Lower leg skin (tissue), 4 donors: Measurements from ENCODE around the gene FBXO38. TPM values are rescaled to one million over a fixed set of nuclear protein-coding genes. Genes with fewer than 3 reads are reported as not detected.
A peak's percentile ranks its signal among the peaks of the same experiment; 100 is the strongest.

ENCODE experiments used
- DNase-seq, 2 donors: peaks; one replicate each; pipeline ENCODE4 v3.0.0-alpha.2; 2019; ENCODE audit warnings: low spot score in 2 of 2
- H3K4me3 ChIP-seq: fragments of 200-600 bp; sonication (generic); 2 replicates; pipeline ENCODE4 v1.5.1; 2017; ENCODE audit warnings: mild to moderate bottlenecking, low read depth; ENCODE audit not compliant: poor library complexity, severe bottlenecking
- CTCF ChIP-seq, 3 donors: fragments of 450-650 bp; IDR thresholded peaks; one replicate each; pipeline ENCODE4 v1.5.1; 2016; ENCODE audit warnings: antibody characterized with exemption in 3 of 3, mild to moderate bottlenecking in 3 of 3, moderate library complexity in 2 of 3
- POLR2A ChIP-seq, 2 donors: fragments of 450-650 bp; IDR thresholded peaks; one replicate each; pipeline ENCODE4 v1.6.1; 2016 to 2017; ENCODE audit warnings: antibody characterized with exemption in 2 of 2, mild to moderate bottlenecking in 1 of 2, moderate library complexity in 1 of 2
- WGBS, 2 donors: methylation state at CpG; one replicate each; pipeline ENCODE4 v1.1.5; 2018; 5-methylcytosine and 5-hydroxymethylcytosine counted together
- intact Hi-C: fragments of 100-400 bp; cut with DNase I; formaldehyde crosslinking; loops from one replicate; pipeline ENCODE4 v1.15.0; 2023; ENCODE audit warnings: low total_unique reads
- total RNA-seq, 4 donors: library from RNA; depleted of rRNA; stranded (reverse); fragments of >200 nt; gene quantifications; one replicate each; pipeline ENCODE4 v1.1.0, GENCODE V29; 2016

FBXO38 gene
- total RNA-seq, 4 donors from 2014 or later: 31.7 to 76.7 (median 42.1) TPM

DNA sequence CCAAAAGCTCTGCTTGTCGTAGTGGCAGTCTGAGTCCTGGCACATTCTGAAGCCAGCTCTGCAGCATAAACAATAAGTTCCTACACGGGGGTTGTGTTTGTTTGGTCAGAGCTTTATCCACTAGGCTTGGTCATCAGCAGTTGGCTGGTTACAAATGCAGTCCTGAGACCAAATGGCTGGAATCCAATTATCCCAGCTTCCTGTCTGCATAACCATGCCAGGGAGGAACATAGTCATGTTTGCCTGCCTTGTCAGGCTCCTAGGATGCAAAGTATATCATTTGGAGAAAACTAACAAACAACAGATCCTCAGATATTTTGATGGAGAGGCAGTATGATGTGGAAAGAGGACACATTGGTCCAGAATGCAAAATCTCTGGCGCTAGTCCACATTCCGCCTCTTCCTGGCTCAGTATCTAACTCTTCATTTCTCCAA, 85.8 kb downstream of the FBXO38 start:
- TF ChIP-seq CTCF (IDR thresholded peaks at IDR 0.05) (no peak), POLR2A (IDR thresholded peaks at IDR 0.05) (no peak)
- WGBS, 2 donors: 67% methylated on average over 4 of the region's 4 CpGs
- intact Hi-C loops: no loop called here
- H3K4me3 ChIP-seq: no peak overlapping the region
- peak in 1 of 2 donors; percentile 17 for DNase-seq

GRCh38 chr5:148471379-148471778, 87.6 kb downstream of the FBXO38 start:
- H3K4me3 ChIP-seq: no peak overlapping the region
- intact Hi-C loops: no loop called here
- no peak for TF ChIP-seq POLR2A (IDR thresholded peaks at IDR 0.05)
- TF ChIP-seq CTCF (IDR thresholded peaks at IDR 0.05): no peak
- DNase-seq: no peak
- 75 to 85% methylated on average over 2 of the region's 2 CpGs for WGBS, 2 donors

- 85 to 87% methylated on average over 8 of the region's 8 CpGs for WGBS, 2 donors
- no peak overlapping the region for H3K4me3 ChIP-seq
- no peak for DNase-seq
- intact Hi-C loops: no loop called here
- no peak for TF ChIP-seq POLR2A (IDR thresholded peaks at IDR 0.05)
- no peak for TF ChIP-seq CTCF (IDR thresholded peaks at IDR 0.05)
Measured at GRCh38 chr5:148474025-148474511, 90.3 kb downstream of the FBXO38 start.

GRCh38 chr5:148476302-148476701, 92.5 kb downstream of the FBXO38 start:
- intact Hi-C loops: no loop called here
- TF ChIP-seq POLR2A (IDR thresholded peaks at IDR 0.05) (no peak), CTCF (IDR thresholded peaks at IDR 0.05) (no peak)
- H3K4me3 ChIP-seq: no peak overlapping the region
- no peak for DNase-seq
- 68 to 73% methylated on average over 3 of the region's 3 CpGs for WGBS, 2 donors

DNA sequence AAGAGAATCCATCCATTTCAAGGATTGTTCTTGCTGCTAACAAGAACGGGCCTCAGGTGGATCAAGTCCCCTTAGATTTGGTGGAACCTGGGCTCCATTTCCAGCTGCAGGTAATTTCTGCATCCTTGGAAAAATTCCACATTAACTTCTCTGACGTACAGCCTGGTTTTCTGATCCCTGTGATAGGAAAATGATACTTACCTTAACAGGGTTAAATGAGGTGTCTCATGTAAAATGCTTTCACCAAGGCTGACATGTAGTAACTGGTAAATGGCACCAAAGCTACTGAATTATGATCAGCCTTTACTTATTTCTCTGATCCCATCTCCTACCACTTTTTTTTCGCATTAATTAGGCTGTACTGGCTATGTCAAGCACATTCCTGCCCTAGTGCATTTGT, 93.7 kb downstream of the FBXO38 start:
- WGBS, 2 donors: 42 to 54% methylated on average over 3 of the region's 3 CpGs
- DNase-seq: no peak
- no peak for TF ChIP-seq CTCF (IDR thresholded peaks at IDR 0.05)
- TF ChIP-seq POLR2A (IDR thresholded peaks at IDR 0.05): no peak
- intact Hi-C loops: no loop called here
- H3K4me3 ChIP-seq: no peak overlapping the region

- WGBS, 2 donors: 71 to 83% methylated on average over 7 of the region's 7 CpGs
- DNase-seq: no peak
- intact Hi-C loops: no loop called here
- TF ChIP-seq CTCF (IDR thresholded peaks at IDR 0.05) (no peak), POLR2A (IDR thresholded peaks at IDR 0.05) (no peak)
- H3K4me3 ChIP-seq: no peak overlapping the region
Measured at GRCh38 chr5:148482196-148482595, 98.4 kb downstream of the FBXO38 start.
